ENCODE measurements around the gene TBX2. TPM values are rescaled to one million over a fixed set of nuclear protein-coding genes. Genes with fewer than 3 reads are reported as not detected.
A peak's percentile ranks its signal among the peaks of the same experiment; 100 is the strongest.

TBX2 gene
- total RNA-seq, 5 donors from 2014 or later (not counting 1 experiment from before 2014, with no cell fraction given): 0.26 to 0.82 (median 0.32) TPM; not detected in 2

GRCh38 chr17:61412143-61412859 lies 12.7 kb downstream of the TBX2 start:
- H3K4me3 ChIP-seq (ENCODE audit: control insufficient read depth in 1 of 2, extremely low read depth in 1 of 2, low read length in 1 of 2): peak overlapping the region; percentile 65 to 89
- peak; percentile 76 to 81 (median 78) for ATAC-seq (replicated peaks in 1 of 4)
- no peaks in the 10 kb centered on the region for H3K36me3 Mint-ChIP-seq
- peaks cover 2 to 83% of the 10 kb centered on the region in 2 experiments for H3K27me3 ChIP-seq (replicated peaks in 1 of 2; ENCODE audit: control insufficient read depth in 2 of 2, extremely low read depth in 1 of 2, insufficient read depth in 2 of 2, low read length in 1 of 2)
- H3K27ac ChIP-seq (ENCODE audit: low read length): no peak overlapping the region
- H3K4me1 Mint-ChIP-seq: peaks cover 20 to 29% (median 24%) of the 10 kb centered on the region in 3 donors
- no peaks in the 10 kb centered on the region for H3K36me3 ChIP-seq (ENCODE audit: control insufficient read depth in 2 of 2, extremely low read depth in 1 of 2, insufficient read depth in 1 of 2, low read length in 1 of 2)
- H3K27ac Mint-ChIP-seq: no peak overlapping the region
- H3K4me3 Mint-ChIP-seq: peak overlapping the region; percentile 62 to 83 (median 71)
- H3K9me3 Mint-ChIP-seq: no peaks in the 10 kb centered on the region
- ChIA-PET CTCF (interaction anchor here (0.6 to 1.9 kb wide), 6 partner anchors 9 to 640 kb away, joined by 3 to 5 read pairs (median 3); no protein-coding TSS in a partner anchor), POLR2A (no interaction called here)
- under 1% methylated on average over 69 of the region's 69 CpGs for WGBS (ENCODE audit: insufficient coverage)
- peaks cover 17 to 40% of the 10 kb centered on the region in 2 donors for H3K27me3 Mint-ChIP-seq
- DNase-seq: peak; percentile 25 to 87 (median 69)
- H3K9me3 ChIP-seq: no peaks in the 10 kb centered on the region
- peaks cover 2 to 63% of the 10 kb centered on the region in 2 experiments for H3K4me1 ChIP-seq (ENCODE audit: control insufficient read depth in 1 of 2, extremely low read depth in 1 of 2, insufficient read depth in 2 of 2, low read length in 2 of 2)

- no peaks in the 10 kb centered on the region for H3K9me3 ChIP-seq
- ATAC-seq (replicated peaks in 1 of 4) (peak; percentile 6 to 11 (median 8)), DNase-seq (no peak)
- peaks cover 2 to 57% of the 10 kb centered on the region in 2 experiments for H3K4me1 ChIP-seq (ENCODE audit: control insufficient read depth in 1 of 2, extremely low read depth in 1 of 2, insufficient read depth in 2 of 2, low read length in 2 of 2)
- Mint-ChIP-seq H3K4me1 (peaks cover 15 to 23% (median 16%) of the 10 kb centered on the region in 3 donors), H3K27me3 (peaks cover 10 to 38% of the 10 kb centered on the region in 2 donors), H3K27ac (no peak overlapping the region), H3K4me3 (peak overlapping the region; percentile 49 to 83 (median 64)), H3K36me3 (no peaks in the 10 kb centered on the region), H3K9me3 (no peaks in the 10 kb centered on the region)
- no peak overlapping the region for H3K27ac ChIP-seq (ENCODE audit: low read length)
- peak overlapping the region; percentile 65 to 89 for H3K4me3 ChIP-seq (ENCODE audit: control insufficient read depth in 1 of 2, extremely low read depth in 1 of 2, low read length in 1 of 2)
- H3K36me3 ChIP-seq (ENCODE audit: control insufficient read depth in 2 of 2, extremely low read depth in 1 of 2, insufficient read depth in 1 of 2, low read length in 1 of 2): no peaks in the 10 kb centered on the region
- ChIA-PET POLR2A (no interaction called here), CTCF (interaction anchor here in 1 of 2 donors (0.7 to 1.9 kb wide), 2 partner anchors 138 to 419 kb away, joined by 4 to 5 read pairs; no protein-coding TSS in a partner anchor)
- peaks cover 2 to 81% of the 10 kb centered on the region in 2 experiments for H3K27me3 ChIP-seq (replicated peaks in 1 of 2; ENCODE audit: control insufficient read depth in 2 of 2, extremely low read depth in 1 of 2, insufficient read depth in 2 of 2, low read length in 1 of 2)
- 20% methylated on average over 25 of the region's 38 CpGs for WGBS (ENCODE audit: insufficient coverage)
Measured at GRCh38 chr17:61412860-61413660, 13.4 kb downstream of the TBX2 start.

GRCh38 chr17:61413661-61414126 lies 14.1 kb downstream of the TBX2 start:
- ChIA-PET CTCF (interaction anchor here in 1 of 2 donors (0.7 to 1.9 kb wide), 2 partner anchors 137 to 420 kb away, joined by 4 to 5 read pairs; no protein-coding TSS in a partner anchor), POLR2A (no interaction called here)
- no peak for DNase-seq
- Histone ChIP-seq H3K9me3 (no peaks in the 10 kb centered on the region), H3K36me3 (ENCODE audit: control insufficient read depth in 2 of 2, extremely low read depth in 1 of 2, insufficient read depth in 1 of 2, low read length in 1 of 2) (no peaks in the 10 kb centered on the region), H3K4me1 (ENCODE audit: control insufficient read depth in 1 of 2, extremely low read depth in 1 of 2, insufficient read depth in 2 of 2, low read length in 2 of 2) (peaks cover 2 to 51% of the 10 kb centered on the region in 2 experiments), H3K4me3 (ENCODE audit: control insufficient read depth in 1 of 2, extremely low read depth in 1 of 2, low read length in 1 of 2) (no peak overlapping the region), H3K27me3 (replicated peaks in 1 of 2; ENCODE audit: control insufficient read depth in 2 of 2, extremely low read depth in 1 of 2, insufficient read depth in 2 of 2, low read length in 1 of 2) (peaks cover 2 to 74% of the 10 kb centered on the region in 2 experiments), H3K27ac (ENCODE audit: low read length) (no peak overlapping the region)
- no peak for ATAC-seq (replicated peaks in 1 of 4)
- Mint-ChIP-seq H3K36me3 (no peaks in the 10 kb centered on the region), H3K9me3 (no peaks in the 10 kb centered on the region), H3K27me3 (peaks cover 13 to 36% of the 10 kb centered on the region in 2 donors), H3K4me1 (peaks cover 12 to 18% (median 12%) of the 10 kb centered on the region in 3 donors), H3K4me3 (peak overlapping the region; percentile 49 to 83 (median 64)), H3K27ac (no peak overlapping the region)
- WGBS (ENCODE audit: insufficient coverage): 90% methylated on average over 3 of the region's 8 CpGs

- Mint-ChIP-seq H3K4me3 (no peak overlapping the region), H3K36me3 (no peaks in the 10 kb centered on the region), H3K27me3 (peaks cover 18 to 39% of the 10 kb centered on the region in 2 donors), H3K9me3 (no peaks in the 10 kb centered on the region), H3K27ac (no peak overlapping the region), H3K4me1 (peaks cover 8 to 16% (median 10%) of the 10 kb centered on the region in 3 donors)
- ATAC-seq (replicated peaks in 1 of 4): no peak
- 83% methylated on average over 15 of the region's 16 CpGs for WGBS (ENCODE audit: insufficient coverage)
- ChIA-PET POLR2A (no interaction called here), CTCF (interaction anchor here in 1 of 2 donors (1.4 kb wide), 1 partner anchor 36 kb away, joined by 3 read pairs; no protein-coding TSS in a partner anchor)
- Histone ChIP-seq H3K27me3 (replicated peaks in 1 of 2; ENCODE audit: control insufficient read depth in 2 of 2, extremely low read depth in 1 of 2, insufficient read depth in 2 of 2, low read length in 1 of 2) (peaks cover 0 to 69% of the 10 kb centered on the region in 2 experiments), H3K27ac (ENCODE audit: low read length) (no peak overlapping the region), H3K36me3 (ENCODE audit: control insufficient read depth in 2 of 2, extremely low read depth in 1 of 2, insufficient read depth in 1 of 2, low read length in 1 of 2) (no peaks in the 10 kb centered on the region), H3K9me3 (no peaks in the 10 kb centered on the region), H3K4me1 (ENCODE audit: control insufficient read depth in 1 of 2, extremely low read depth in 1 of 2, insufficient read depth in 2 of 2, low read length in 2 of 2) (peaks cover 2 to 45% of the 10 kb centered on the region in 2 experiments), H3K4me3 (ENCODE audit: control insufficient read depth in 1 of 2, extremely low read depth in 1 of 2, low read length in 1 of 2) (no peak overlapping the region)
- DNase-seq: no peak
Measured at GRCh38 chr17:61414141-61414935, 14.7 kb downstream of the TBX2 start.

GRCh38 chr17:61414936-61415251 lies 15.3 kb downstream of the TBX2 start:
- 88% methylated on average over 5 of the region's 5 CpGs for WGBS (ENCODE audit: insufficient coverage)

More at GRCh38 chr17:61414936-61415251, 15.3 kb downstream of the TBX2 start:
- Mint-ChIP-seq H3K27me3 (peaks cover 19 to 38% of the 10 kb centered on the region in 2 donors), H3K9me3 (no peaks in the 10 kb centered on the region), H3K27ac (no peak overlapping the region), H3K36me3 (no peaks in the 10 kb centered on the region), H3K4me1 (peaks cover 8 to 14% (median 8%) of the 10 kb centered on the region in 3 donors), H3K4me3 (no peak overlapping the region)
- Histone ChIP-seq H3K4me3 (ENCODE audit: control insufficient read depth in 1 of 2, extremely low read depth in 1 of 2, low read length in 1 of 2) (no peak overlapping the region), H3K9me3 (no peaks in the 10 kb centered on the region), H3K36me3 (ENCODE audit: control insufficient read depth in 2 of 2, extremely low read depth in 1 of 2, insufficient read depth in 1 of 2, low read length in 1 of 2) (no peaks in the 10 kb centered on the region), H3K27me3 (replicated peaks in 1 of 2; ENCODE audit: control insufficient read depth in 2 of 2, extremely low read depth in 1 of 2, insufficient read depth in 2 of 2, low read length in 1 of 2) (peaks cover 0 to 70% of the 10 kb centered on the region in 2 experiments), H3K4me1 (ENCODE audit: control insufficient read depth in 1 of 2, extremely low read depth in 1 of 2, insufficient read depth in 2 of 2, low read length in 2 of 2) (peaks cover 2 to 40% of the 10 kb centered on the region in 2 experiments), H3K27ac (ENCODE audit: low read length) (no peak overlapping the region)
- ChIA-PET CTCF (interaction anchor here in 1 of 2 donors (1.4 kb wide), 1 partner anchor 35 kb away, joined by 3 read pairs; no protein-coding TSS in a partner anchor), POLR2A (no interaction called here)
- DNase-seq: no peak
- no peak for ATAC-seq (replicated peaks in 1 of 4)
